Skeletal muscle satellite cell (primary cell): ENCODE measurements around the gene DHRS7C.

Experiments
- H3K27me3 ChIP-seq: 2 replicates; pipeline ENCODE4 v1.7.0; 2013; ENCODE audit warnings: low read length; ENCODE audit not compliant: control insufficient read depth, insufficient read depth
- H3K36me3 ChIP-seq: 2 replicates; pipeline ENCODE4 v1.7.0; 2013; ENCODE audit warnings: mild to moderate bottlenecking, control low read depth, low read length; ENCODE audit not compliant: insufficient read depth
- H3K4me1 ChIP-seq: 2 replicates; pipeline ENCODE4 v1.7.0; 2013; ENCODE audit warnings: low read length; ENCODE audit not compliant: control insufficient read depth, insufficient read depth
- H3K4me2 ChIP-seq: 2 replicates; pipeline ENCODE4 v1.7.0; 2013; ENCODE audit warnings: mild to moderate bottlenecking, low read length
- H3K4me3 ChIP-seq: 2 replicates; pipeline ENCODE4 v1.7.0; 2013; ENCODE audit warnings: low read length
- H3K9ac ChIP-seq: 2 replicates; pipeline ENCODE4 v1.7.0; 2013; ENCODE audit warnings: mild to moderate bottlenecking, low read depth, low read length, moderate library complexity
- H3K9me3 ChIP-seq: replicated peaks from 2 replicates; pipeline ENCODE4 v1.7.0; 2013; ENCODE audit warnings: mild to moderate bottlenecking, control low read depth, low read length

The DHRS7C gene

DNA sequence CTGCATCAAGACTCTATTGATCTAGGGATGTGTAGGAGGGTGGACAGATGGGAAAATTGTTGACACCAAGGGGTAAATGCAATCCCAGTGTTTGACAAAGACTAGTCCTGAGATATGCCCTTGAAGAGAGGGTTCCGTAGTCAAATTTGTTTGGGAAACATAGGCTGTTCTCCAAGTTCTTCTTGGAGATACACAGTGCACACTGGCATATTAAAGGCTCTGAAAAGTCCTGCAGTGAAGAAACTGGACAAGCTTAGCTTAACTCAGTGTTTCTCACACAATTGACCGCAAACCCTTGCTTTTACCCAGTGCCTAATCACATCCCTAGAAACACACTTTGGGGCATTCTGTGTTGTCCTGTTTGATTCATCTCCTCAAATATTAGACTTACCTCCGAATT is 10.8 kb downstream of the DHRS7C start:
- Histone ChIP-seq H3K9ac (no peak overlapping the region), H3K4me3 (no peak overlapping the region), H3K9me3 (no peaks in the 10 kb centered on the region), H3K27me3 (peaks cover 6% of the 10 kb centered on the region), H3K4me1 (no peaks in the 10 kb centered on the region), H3K4me2 (no peak overlapping the region), H3K36me3 (no peaks in the 10 kb centered on the region)

DNA sequence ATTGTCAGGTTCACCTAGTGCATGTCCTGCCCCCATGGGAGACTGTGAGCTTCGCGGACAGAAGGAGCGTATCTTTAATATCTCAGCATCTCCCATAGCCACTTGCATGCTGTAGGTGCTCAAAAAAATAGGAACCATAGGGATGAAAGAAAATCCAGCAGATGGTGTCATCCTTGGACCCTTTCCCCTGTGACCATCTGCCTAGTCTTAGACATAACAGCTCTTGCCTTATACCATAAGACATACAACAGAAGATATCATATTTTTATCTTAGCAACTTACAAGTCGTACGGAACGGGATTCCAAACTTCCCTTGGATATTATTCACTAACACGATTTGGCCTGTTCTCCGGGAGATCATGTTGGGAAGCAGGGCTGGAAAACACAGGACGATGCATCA is 14.5 kb downstream of the DHRS7C start:
- Histone ChIP-seq H3K4me2 (no peak overlapping the region), H3K4me3 (no peak overlapping the region), H3K27me3 (peaks cover 1% of the 10 kb centered on the region), H3K9ac (no peak overlapping the region), H3K4me1 (no peaks in the 10 kb centered on the region), H3K9me3 (no peaks in the 10 kb centered on the region), H3K36me3 (no peaks in the 10 kb centered on the region)

DNA sequence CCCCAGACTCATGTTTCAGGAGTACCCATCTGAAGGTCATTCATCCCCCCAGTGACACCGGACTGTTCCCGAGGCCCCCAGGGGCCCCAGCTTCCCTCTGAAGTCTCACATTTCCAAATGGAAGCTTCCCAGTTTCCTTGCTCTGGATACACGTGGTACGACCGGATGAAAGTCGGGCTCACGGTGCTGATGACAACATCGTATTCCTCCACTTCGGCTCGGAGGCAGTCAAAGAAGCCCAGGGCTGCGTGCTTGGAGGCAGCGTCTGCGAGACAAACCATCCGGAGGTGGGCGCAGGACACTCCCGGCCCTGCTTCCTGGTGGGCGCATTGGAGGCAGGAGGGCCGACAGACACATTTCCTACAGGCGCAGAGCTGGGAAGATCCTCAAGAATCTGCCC is 18.7 kb downstream of the DHRS7C start:
- H3K36me3 ChIP-seq: no peaks in the 10 kb centered on the region
- no peak overlapping the region for H3K4me3 ChIP-seq
- peaks cover under 1% of the 10 kb centered on the region for H3K27me3 ChIP-seq
- H3K9me3 ChIP-seq: no peaks in the 10 kb centered on the region
- no peak overlapping the region for H3K4me2 ChIP-seq
- H3K4me1 ChIP-seq: no peaks in the 10 kb centered on the region
- H3K9ac ChIP-seq: no peak overlapping the region

DNA sequence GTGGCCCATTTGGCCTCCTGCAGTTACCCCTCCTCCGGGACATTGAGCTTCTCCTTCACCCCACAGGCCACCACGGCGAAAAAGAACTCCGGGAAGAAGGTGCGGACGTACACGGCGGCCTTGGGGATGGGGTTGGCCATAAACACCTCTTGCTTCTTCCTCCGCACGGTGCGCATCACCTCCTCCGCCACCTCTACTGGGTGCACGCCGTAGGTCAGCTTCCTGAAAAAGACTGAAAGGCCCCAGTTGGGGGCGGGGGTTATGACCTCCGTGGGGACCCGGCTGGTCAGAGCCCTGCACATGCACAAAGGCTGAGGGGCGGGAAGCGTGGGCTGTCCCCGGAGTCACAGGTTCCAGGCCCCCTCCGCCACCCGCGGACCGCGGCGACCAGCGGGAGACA is 19.9 kb downstream of the DHRS7C start:
- H3K27me3 ChIP-seq: peaks cover 8% of the 10 kb centered on the region
- no peaks in the 10 kb centered on the region for H3K4me1 ChIP-seq
- no peaks in the 10 kb centered on the region for H3K9me3 ChIP-seq
- H3K9ac ChIP-seq: no peak overlapping the region
- H3K4me3 ChIP-seq: no peak overlapping the region
- no peak overlapping the region for H3K4me2 ChIP-seq
- H3K36me3 ChIP-seq: no peaks in the 10 kb centered on the region

DNA sequence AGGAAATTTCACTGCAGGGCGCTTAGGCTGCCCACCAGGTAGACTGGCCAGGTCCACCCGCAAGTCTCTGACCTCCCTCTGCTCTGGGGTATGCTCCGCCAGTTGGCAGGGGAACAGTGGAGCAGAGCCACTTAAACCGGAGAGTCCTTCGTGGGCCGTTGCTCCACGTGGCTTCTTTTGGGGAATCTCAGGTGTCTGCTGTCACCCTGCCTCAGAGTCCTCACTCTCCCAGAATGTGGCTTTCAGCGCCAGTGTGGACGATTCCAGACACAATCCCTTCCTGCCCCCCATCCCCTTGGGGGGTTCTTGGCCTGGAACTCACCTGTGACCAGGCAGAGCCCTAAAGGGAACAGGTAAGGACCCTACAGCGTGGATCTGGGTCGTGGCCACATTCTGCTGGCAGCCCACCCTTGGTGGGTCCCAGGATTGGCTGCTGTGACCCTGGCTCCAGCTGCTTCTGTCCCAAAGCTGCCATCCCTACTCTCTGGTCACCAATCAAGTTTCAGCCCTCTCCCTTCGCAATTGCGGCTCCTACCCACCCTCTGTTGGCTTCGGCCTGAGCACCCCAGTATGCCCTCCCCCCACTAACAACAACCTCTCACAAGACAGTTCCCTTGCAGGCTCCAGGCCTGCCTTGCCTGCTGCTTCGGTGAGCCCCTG is 22.2 kb downstream of the DHRS7C start:
- Histone ChIP-seq H3K9ac (no peak overlapping the region), H3K27me3 (peaks cover 11% of the 10 kb centered on the region), H3K36me3 (no peaks in the 10 kb centered on the region), H3K4me3 (no peak overlapping the region), H3K9me3 (no peaks in the 10 kb centered on the region), H3K4me2 (no peak overlapping the region), H3K4me1 (no peaks in the 10 kb centered on the region)

DNA sequence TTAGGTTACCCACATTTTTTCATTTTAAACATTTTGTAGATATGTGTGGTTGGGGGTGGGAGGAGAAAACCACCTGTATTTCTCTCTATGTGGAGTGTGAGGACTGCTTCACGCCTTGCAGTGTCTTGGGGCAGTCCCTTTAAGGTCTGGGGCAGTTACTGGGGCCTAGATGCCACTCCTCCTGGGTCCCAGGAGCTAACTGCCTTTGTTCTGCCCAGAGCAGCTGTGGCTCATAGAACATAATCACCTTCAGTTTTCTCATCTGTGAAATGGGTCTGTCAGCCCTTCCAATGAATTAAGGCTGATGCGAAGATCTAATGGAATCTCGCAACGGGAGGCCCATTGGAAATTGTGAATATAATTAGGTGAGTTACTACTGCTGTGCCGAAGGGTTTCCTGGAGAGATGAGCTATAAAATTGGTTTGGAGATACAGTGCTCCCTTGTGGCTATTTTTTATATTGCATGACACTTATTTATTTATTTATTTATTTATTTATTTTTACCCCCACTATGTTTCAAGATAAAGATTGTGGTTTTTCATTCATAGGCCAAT is 22.9 kb downstream of the DHRS7C start:
- Histone ChIP-seq H3K9ac (no peak overlapping the region), H3K4me1 (no peaks in the 10 kb centered on the region), H3K9me3 (no peaks in the 10 kb centered on the region), H3K36me3 (no peaks in the 10 kb centered on the region), H3K4me2 (no peak overlapping the region), H3K4me3 (no peak overlapping the region), H3K27me3 (peaks cover 11% of the 10 kb centered on the region)

DNA sequence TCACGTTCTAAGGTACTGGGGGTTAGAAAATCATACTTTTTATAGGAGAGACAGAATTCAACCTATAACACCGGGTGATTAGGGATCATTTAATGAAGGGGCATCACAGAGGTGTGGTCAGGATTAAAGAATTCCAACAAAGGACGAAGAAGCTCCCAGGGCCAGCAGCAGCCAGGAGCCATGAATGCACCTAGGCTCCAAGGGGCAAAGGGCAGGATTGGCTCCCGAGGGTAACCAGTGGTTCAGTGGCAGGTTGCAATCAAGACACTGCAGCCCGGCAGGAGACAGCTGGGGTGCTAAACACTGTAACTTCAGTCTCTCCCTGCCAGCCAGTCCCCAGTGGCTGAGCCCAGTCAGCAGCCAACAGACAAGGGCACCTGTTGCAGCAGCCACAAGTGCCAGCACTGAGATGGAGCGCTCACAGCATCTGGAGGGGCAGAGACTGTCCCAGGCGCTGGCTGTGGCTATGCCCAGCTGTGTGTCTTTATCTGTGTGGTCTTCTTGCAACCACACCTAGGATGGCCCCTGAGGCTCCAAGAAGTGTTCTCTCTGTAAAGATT is 23.9 kb downstream of the DHRS7C start:
- Histone ChIP-seq H3K4me3 (no peak overlapping the region), H3K27me3 (peaks cover 11% of the 10 kb centered on the region), H3K4me1 (no peaks in the 10 kb centered on the region), H3K4me2 (no peak overlapping the region), H3K9me3 (no peaks in the 10 kb centered on the region), H3K36me3 (no peaks in the 10 kb centered on the region), H3K9ac (no peak overlapping the region)

DNA sequence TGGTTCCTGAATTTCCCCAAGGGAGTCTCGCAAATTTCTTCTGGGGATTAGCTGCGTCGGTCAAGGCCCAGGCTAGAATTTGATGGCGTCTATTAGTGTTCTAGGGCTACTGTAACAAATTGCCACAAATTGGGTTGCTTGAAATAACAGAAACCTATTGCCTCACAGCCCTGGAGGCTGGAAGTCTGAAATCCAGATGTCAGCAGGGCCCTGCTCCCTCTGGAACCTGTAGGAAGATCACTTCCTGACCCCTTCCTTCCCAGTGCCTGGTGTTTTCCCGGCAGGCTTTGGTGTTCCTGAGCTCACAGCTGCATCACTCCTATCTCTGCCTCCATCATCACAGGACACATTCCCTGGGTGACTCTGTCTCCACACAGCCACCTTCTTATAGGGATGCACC is 24.4 kb downstream of the DHRS7C start:
- Histone ChIP-seq H3K9me3 (no peaks in the 10 kb centered on the region), H3K4me3 (no peak overlapping the region), H3K9ac (no peak overlapping the region), H3K4me2 (no peak overlapping the region), H3K27me3 (peaks cover 11% of the 10 kb centered on the region), H3K36me3 (no peaks in the 10 kb centered on the region), H3K4me1 (no peaks in the 10 kb centered on the region)

DNA sequence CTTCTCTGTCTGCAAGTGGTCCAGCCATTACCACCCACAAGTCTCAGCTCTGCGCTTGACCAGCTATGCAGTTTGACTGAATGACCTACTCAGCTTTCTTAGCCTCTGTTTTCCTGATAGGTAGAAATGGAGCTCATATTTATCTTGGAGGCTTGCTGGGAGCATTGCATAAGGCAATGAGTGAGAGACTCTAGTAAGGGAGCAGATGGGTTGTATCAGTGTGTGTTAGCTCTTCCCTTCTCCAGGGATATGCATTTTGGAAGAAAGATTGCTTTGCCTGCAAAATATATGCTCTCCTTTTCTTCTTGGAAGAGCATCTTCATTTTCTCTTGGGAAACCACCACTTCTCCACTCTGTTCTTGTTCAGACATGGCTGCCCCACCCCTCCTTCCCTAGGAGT is 26.1 kb downstream of the DHRS7C start:
- Histone ChIP-seq H3K4me1 (no peaks in the 10 kb centered on the region), H3K36me3 (no peaks in the 10 kb centered on the region), H3K4me3 (no peak overlapping the region), H3K27me3 (peaks cover 11% of the 10 kb centered on the region), H3K9ac (no peak overlapping the region), H3K9me3 (no peaks in the 10 kb centered on the region), H3K4me2 (no peak overlapping the region)

DNA sequence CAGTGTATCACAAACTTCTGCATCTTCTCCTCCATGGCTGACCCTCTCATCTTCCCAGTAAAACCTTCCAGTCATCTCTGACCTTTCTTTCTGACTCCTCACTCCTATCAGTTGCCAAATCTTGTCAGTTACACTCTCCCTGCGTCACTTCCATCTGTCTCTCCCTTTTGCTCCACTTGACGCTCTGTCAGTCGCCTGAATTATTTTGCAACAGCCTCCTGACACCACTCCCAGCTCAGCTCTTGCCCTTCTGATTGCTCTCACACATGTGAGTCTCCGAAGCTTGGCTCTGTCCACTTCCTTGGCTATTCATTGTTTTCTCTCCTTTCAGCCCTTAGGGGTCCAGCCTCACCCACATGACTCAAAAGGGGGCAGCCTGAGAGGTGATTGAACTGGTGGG is 27.7 kb downstream of the DHRS7C start:
- Histone ChIP-seq H3K4me2 (no peak overlapping the region), H3K27me3 (peaks cover 11% of the 10 kb centered on the region), H3K4me3 (no peak overlapping the region), H3K9ac (no peak overlapping the region), H3K4me1 (no peaks in the 10 kb centered on the region), H3K36me3 (no peaks in the 10 kb centered on the region), H3K9me3 (no peaks in the 10 kb centered on the region)

DNA sequence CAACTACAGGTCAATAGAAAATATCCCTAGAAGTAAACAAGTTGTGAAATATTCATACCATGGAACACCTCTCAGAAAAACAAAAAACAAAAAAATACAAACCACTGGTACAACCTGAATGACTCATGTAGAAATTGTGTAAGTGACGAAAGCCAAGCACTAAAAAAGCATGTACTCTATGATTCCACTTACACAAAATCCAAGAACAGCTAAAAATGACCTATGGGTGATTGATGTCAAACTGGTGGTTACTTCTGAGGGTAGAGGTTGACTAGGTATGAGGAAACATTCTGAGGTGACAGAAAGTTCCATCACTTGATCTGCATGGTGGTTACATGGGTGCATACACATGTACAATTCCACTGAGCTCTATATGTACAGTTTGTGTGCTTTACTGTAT is 31.1 kb downstream of the DHRS7C start:
- H3K9me3 ChIP-seq: no peaks in the 10 kb centered on the region
- H3K9ac ChIP-seq: no peak overlapping the region
- H3K4me1 ChIP-seq: no peaks in the 10 kb centered on the region
- no peak overlapping the region for H3K4me2 ChIP-seq
- H3K4me3 ChIP-seq: no peak overlapping the region
- peaks cover 3% of the 10 kb centered on the region for H3K27me3 ChIP-seq
- H3K36me3 ChIP-seq: no peaks in the 10 kb centered on the region

DNA sequence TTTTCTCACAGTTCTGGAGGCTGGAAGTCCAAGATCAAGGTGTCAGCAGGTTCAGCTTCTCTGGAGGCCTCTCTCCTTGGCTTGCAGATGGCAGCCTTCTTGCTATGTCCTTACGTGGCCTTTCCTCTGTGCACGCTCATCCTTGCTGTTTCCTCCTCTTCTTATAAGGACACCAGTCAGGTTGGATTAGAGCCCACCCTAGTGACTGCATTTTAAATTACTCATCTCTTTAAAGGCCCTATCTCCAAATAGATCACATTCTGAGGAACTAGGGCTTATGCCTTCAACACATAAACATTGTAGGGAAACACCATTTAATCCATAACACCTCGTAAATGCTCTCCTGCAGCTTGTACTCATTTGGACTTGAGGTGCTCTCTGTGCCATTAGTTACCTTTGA is 36.3 kb downstream of the DHRS7C start:
- Histone ChIP-seq H3K4me1 (no peaks in the 10 kb centered on the region), H3K27me3 (no peaks in the 10 kb centered on the region), H3K4me3 (no peak overlapping the region), H3K9me3 (no peaks in the 10 kb centered on the region), H3K9ac (no peak overlapping the region), H3K4me2 (no peak overlapping the region), H3K36me3 (no peaks in the 10 kb centered on the region)
